A549 (cell line): ENCODE measurements around the gene PLEKHH2.

Source experiments
- CBX2 ChIP-seq: fragments of 200-600 bp; sonication (generic); IDR thresholded peaks from 2 replicates; pipeline ENCODE4 v1.6.1; 2016; ENCODE audit warnings: low read depth, mild to moderate bottlenecking, borderline replicate concordance
- EHMT2 ChIP-seq: fragments of 200-600 bp; sonication (generic); IDR thresholded peaks from 2 replicates; pipeline ENCODE4 v1.6.1; 2016; ENCODE audit warnings: antibody characterized with exemption, low read depth, mild to moderate bottlenecking, moderate library complexity
- EP300 ChIP-seq, 2 experiments: fragments of >200 bp; sonication (Bioruptor Twin); formaldehyde crosslinking; IDR thresholded peaks; 2 replicates in 1 of 2; 3 replicates in 1 of 2; pipeline ENCODE4 v1.6.1; 2016 to 2017
- KDM1A ChIP-seq: fragments of 200-600 bp; sonication (generic); IDR thresholded peaks from 2 replicates; pipeline ENCODE4 v1.6.1; 2016; ENCODE audit warnings: low read depth, mild to moderate bottlenecking
- MAFK ChIP-seq: fragments of 450-650 bp; IDR thresholded peaks from 2 replicates; pipeline ENCODE4 v1.6.1; 2014; ENCODE audit not compliant: partially characterized antibody
- PHF8 ChIP-seq: fragments of 200-600 bp; sonication (generic); IDR thresholded peaks from 2 replicates; pipeline ENCODE4 v1.6.1; 2016; ENCODE audit warnings: low read depth, mild to moderate bottlenecking, antibody characterized with exemption, moderate library complexity, borderline replicate concordance
- POLR2A ChIP-seq: IDR thresholded peaks from 2 replicates; pipeline ENCODE4 v1.6.1; 2012; ENCODE audit warnings: mild to moderate bottlenecking, low read length
- RCOR1 ChIP-seq: fragments of 150-350 bp; IDR thresholded peaks from 2 replicates; pipeline ENCODE4 v1.6.1; 2014; ENCODE audit warnings: antibody characterized with exemption, low read length, low read depth
- TF ChIP-seq, protein P1 (sequence below): fragments of >200 bp; sonication (Bioruptor Twin); formaldehyde crosslinking; IDR thresholded peaks from 3 replicates; pipeline ENCODE4 v1.5.1; 2016
- TF ChIP-seq, protein P2 (sequence below): fragments of 150-350 bp; IDR thresholded peaks from 2 replicates; pipeline ENCODE4 v1.6.1; 2014; ENCODE audit warnings: low read depth, mild to moderate bottlenecking, low read length
- TF ChIP-seq, protein P3 (sequence below): fragments of 450-650 bp; IDR thresholded peaks from 2 replicates; pipeline ENCODE4 v1.6.1; 2014; ENCODE audit warnings: antibody characterized with exemption

DNA sequence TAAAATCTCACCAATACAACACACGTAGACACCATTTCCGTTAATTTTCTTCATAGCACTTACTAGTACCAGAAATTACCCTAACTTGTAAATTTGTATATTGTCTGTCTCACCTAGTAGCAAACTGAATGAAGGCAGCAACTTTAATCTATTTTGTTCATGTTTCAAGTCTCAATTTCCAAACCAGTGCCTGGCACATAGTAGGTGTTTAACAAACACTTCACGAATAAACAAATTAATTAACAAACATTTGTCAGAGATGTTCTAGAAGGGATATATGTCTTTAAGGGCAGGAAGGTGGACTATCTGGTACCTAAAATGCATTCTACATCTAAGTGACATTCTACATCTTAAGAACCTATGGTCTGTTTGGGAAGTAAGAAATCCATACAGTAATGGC lies 42.2 kb upstream of the PLEKHH2 start:
- TF ChIP-seq, protein P1, sequence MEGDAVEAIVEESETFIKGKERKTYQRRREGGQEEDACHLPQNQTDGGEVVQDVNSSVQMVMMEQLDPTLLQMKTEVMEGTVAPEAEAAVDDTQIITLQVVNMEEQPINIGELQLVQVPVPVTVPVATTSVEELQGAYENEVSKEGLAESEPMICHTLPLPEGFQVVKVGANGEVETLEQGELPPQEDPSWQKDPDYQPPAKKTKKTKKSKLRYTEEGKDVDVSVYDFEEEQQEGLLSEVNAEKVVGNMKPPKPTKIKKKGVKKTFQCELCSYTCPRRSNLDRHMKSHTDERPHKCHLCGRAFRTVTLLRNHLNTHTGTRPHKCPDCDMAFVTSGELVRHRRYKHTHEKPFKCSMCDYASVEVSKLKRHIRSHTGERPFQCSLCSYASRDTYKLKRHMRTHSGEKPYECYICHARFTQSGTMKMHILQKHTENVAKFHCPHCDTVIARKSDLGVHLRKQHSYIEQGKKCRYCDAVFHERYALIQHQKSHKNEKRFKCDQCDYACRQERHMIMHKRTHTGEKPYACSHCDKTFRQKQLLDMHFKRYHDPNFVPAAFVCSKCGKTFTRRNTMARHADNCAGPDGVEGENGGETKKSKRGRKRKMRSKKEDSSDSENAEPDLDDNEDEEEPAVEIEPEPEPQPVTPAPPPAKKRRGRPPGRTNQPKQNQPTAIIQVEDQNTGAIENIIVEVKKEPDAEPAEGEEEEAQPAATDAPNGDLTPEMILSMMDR = no peak
- no peak for TF ChIP-seq MAFK
- TF ChIP-seq POLR2A = no peak
- TF ChIP-seq CBX2 = no peak
- TF ChIP-seq PHF8 = no peak
- TF ChIP-seq KDM1A = no peak
- TF ChIP-seq RCOR1 = no peak
- TF ChIP-seq, protein P2, sequence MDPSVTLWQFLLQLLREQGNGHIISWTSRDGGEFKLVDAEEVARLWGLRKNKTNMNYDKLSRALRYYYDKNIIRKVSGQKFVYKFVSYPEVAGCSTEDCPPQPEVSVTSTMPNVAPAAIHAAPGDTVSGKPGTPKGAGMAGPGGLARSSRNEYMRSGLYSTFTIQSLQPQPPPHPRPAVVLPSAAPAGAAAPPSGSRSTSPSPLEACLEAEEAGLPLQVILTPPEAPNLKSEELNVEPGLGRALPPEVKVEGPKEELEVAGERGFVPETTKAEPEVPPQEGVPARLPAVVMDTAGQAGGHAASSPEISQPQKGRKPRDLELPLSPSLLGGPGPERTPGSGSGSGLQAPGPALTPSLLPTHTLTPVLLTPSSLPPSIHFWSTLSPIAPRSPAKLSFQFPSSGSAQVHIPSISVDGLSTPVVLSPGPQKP = no peak
- no peak for TF ChIP-seq EHMT2
- TF ChIP-seq, protein P3, sequence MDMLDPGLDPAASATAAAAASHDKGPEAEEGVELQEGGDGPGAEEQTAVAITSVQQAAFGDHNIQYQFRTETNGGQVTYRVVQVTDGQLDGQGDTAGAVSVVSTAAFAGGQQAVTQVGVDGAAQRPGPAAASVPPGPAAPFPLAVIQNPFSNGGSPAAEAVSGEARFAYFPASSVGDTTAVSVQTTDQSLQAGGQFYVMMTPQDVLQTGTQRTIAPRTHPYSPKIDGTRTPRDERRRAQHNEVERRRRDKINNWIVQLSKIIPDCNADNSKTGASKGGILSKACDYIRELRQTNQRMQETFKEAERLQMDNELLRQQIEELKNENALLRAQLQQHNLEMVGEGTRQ = no peak
- no peak for TF ChIP-seq EP300 (IDR thresholded peaks at IDR 0.05)
